Gastroesophageal sphincter (tissue), 3 donors: ENCODE measurements around the gene NDRG3.

Experiments
- EP300 ChIP-seq: sonication (generic); formaldehyde crosslinking; IDR thresholded peaks from one replicate; pipeline ENCODE4 v1.6.1; 2017; ENCODE audit warnings: antibody characterized with exemption, mild to moderate bottlenecking
- TF ChIP-seq, protein P1 (sequence below), 4 experiments: fragments of 200-600 bp in 2 of 4; fragments of 450-650 bp in 2 of 4; sonication (generic) in 1 of 4; IDR thresholded peaks; one replicate each; pipeline ENCODE4 v1.5.1; 2017 to 2019; ENCODE audit warnings: antibody characterized with exemption in 4 of 4, mild to moderate bottlenecking in 2 of 4, moderate library complexity in 2 of 4

DNA sequence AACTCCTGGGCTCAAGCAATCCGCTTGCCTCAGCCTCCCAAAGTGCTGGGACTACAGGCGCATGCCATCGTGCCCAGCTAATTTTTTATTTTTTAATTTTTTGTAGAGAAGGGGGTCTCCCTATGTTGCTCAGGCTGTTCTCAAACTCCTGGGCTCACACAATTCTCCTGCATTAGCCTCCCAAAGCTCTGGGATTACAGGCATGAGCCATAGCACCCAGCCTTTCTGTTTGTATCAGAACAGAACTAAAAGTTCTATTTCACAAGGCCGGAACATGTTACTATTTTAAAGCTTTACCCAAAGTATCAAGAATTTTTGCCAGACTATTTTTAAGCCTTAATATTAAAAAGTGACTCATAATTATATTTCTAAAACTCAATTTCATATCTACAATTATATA is 42.4 kb downstream of the NDRG3 start:
- TF ChIP-seq, protein P1, sequence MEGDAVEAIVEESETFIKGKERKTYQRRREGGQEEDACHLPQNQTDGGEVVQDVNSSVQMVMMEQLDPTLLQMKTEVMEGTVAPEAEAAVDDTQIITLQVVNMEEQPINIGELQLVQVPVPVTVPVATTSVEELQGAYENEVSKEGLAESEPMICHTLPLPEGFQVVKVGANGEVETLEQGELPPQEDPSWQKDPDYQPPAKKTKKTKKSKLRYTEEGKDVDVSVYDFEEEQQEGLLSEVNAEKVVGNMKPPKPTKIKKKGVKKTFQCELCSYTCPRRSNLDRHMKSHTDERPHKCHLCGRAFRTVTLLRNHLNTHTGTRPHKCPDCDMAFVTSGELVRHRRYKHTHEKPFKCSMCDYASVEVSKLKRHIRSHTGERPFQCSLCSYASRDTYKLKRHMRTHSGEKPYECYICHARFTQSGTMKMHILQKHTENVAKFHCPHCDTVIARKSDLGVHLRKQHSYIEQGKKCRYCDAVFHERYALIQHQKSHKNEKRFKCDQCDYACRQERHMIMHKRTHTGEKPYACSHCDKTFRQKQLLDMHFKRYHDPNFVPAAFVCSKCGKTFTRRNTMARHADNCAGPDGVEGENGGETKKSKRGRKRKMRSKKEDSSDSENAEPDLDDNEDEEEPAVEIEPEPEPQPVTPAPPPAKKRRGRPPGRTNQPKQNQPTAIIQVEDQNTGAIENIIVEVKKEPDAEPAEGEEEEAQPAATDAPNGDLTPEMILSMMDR (IDR thresholded peaks at IDR 0.05): no peak
- no peak for TF ChIP-seq EP300
